Measurements from ENCODE around the gene CBL. TPM values are rescaled to one million over a fixed set of nuclear protein-coding genes. Genes with fewer than 3 reads are reported as not detected.

CBL gene
- total RNA-seq, 2 donors from 2014 or later, result 35.9 to 41.7 TPM

GRCh38 chr11:119350302-119350701 lies 144.2 kb downstream of the CBL start:
- ATAC-seq (replicated peaks), result no peak
- H3K9me3 Mint-ChIP-seq, result no peaks in the 10 kb centered on the region

GRCh38 chr11:119351232-119351631 lies 145.1 kb downstream of the CBL start:
- peaks cover 22% of the 10 kb centered on the region for H3K27me3 Mint-ChIP-seq
- no peak for ATAC-seq (replicated peaks)
- no peak overlapping the region for H3K27ac Mint-ChIP-seq
- H3K4me3 Mint-ChIP-seq, result no peak overlapping the region
- peaks cover 5% of the 10 kb centered on the region for H3K4me1 Mint-ChIP-seq
- H3K36me3 Mint-ChIP-seq (ENCODE audit: low read depth), result no peaks in the 10 kb centered on the region
- H3K9me3 Mint-ChIP-seq, result no peaks in the 10 kb centered on the region

More at GRCh38 chr11:119350302-119350701, 144.2 kb downstream of the CBL start:
- no peaks in the 10 kb centered on the region for H3K36me3 Mint-ChIP-seq (ENCODE audit: low read depth)
- peaks cover 21% of the 10 kb centered on the region for H3K27me3 Mint-ChIP-seq
- H3K4me1 Mint-ChIP-seq, result peaks cover 5% of the 10 kb centered on the region
- no peak overlapping the region for H3K27ac Mint-ChIP-seq
- no peak overlapping the region for H3K4me3 Mint-ChIP-seq

GRCh38 chr11:119352857-119353260 lies 146.7 kb downstream of the CBL start:
- no peaks in the 10 kb centered on the region for H3K36me3 Mint-ChIP-seq (ENCODE audit: low read depth)

GRCh38 chr11:119355091-119355843 lies 149.1 kb downstream of the CBL start:
- Mint-ChIP-seq H3K4me1 (peaks cover 10% of the 10 kb centered on the region), H3K4me3 (peak overlapping the region; percentile 81), H3K9me3 (no peaks in the 10 kb centered on the region), H3K36me3 (ENCODE audit: low read depth) (no peaks in the 10 kb centered on the region), H3K27me3 (peaks cover 19% of the 10 kb centered on the region), H3K27ac (no peak overlapping the region)
- ATAC-seq (replicated peaks), result no peak

More at GRCh38 chr11:119352857-119353260, 146.7 kb downstream of the CBL start:
- H3K27me3 Mint-ChIP-seq, result peaks cover 19% of the 10 kb centered on the region
- no peak overlapping the region for H3K4me3 Mint-ChIP-seq
- ATAC-seq (replicated peaks), result no peak
- no peaks in the 10 kb centered on the region for H3K9me3 Mint-ChIP-seq
- H3K4me1 Mint-ChIP-seq, result peaks cover 10% of the 10 kb centered on the region
- no peak overlapping the region for H3K27ac Mint-ChIP-seq

- peak overlapping the region; percentile 43 for H3K27ac Mint-ChIP-seq
- H3K4me3 Mint-ChIP-seq, result peak overlapping the region; percentile 81
- no peaks in the 10 kb centered on the region for H3K36me3 Mint-ChIP-seq (ENCODE audit: low read depth)
- H3K27me3 Mint-ChIP-seq, result peaks cover 14% of the 10 kb centered on the region
- H3K4me1 Mint-ChIP-seq, result peaks cover 5% of the 10 kb centered on the region
- ATAC-seq (replicated peaks), result peak; percentile 84
- H3K9me3 Mint-ChIP-seq, result no peaks in the 10 kb centered on the region
Observed at GRCh38 chr11:119356349-119357031, 150.4 kb downstream of the CBL start.

- no peaks in the 10 kb centered on the region for H3K36me3 Mint-ChIP-seq (ENCODE audit: low read depth)
- H3K27me3 Mint-ChIP-seq, result peaks cover 11% of the 10 kb centered on the region
- peak overlapping the region; percentile 81 for H3K4me3 Mint-ChIP-seq
- ATAC-seq (replicated peaks), result no peak
- no peak overlapping the region for H3K27ac Mint-ChIP-seq
- peaks cover 5% of the 10 kb centered on the region for H3K4me1 Mint-ChIP-seq
- H3K9me3 Mint-ChIP-seq, result no peaks in the 10 kb centered on the region
Observed at GRCh38 chr11:119357074-119357473, 150.9 kb downstream of the CBL start.

Other genes with a start within 250 kb of the CBL start
- under 1 TPM in 1 of 2 donors, not detected in 1; 0.98 TPM for gene FOXR1, start 234.6 kb upstream of the CBL start, total RNA-seq
- gene CENATAC, start 208.2 kb upstream of the CBL start, total RNA-seq, result 10 to 100 TPM; 38.9 to 44.8 TPM
- gene RPS25, start 188.0 kb upstream of the CBL start, total RNA-seq, result 1,000 to 10,000 TPM; 1,597 to 2,232 TPM
- 10 to 100 TPM; 75.2 to 77.6 TPM for gene TRAPPC4, start 187.6 kb upstream of the CBL start, total RNA-seq
- gene SLC37A4, start 175.5 kb upstream of the CBL start, total RNA-seq, result 10 to 100 TPM; 28.1 to 36.8 TPM
- gene HYOU1, start 149.1 kb upstream of the CBL start, total RNA-seq, result 100 to 1,000 TPM in 1 of 2 donors, 10 to 100 TPM in 1; 67.7 to 117 TPM
- 10 to 100 TPM; 31.7 to 33.7 TPM for gene VPS11, start 138.5 kb upstream of the CBL start, total RNA-seq
- 10 to 100 TPM; 15.7 to 26.3 TPM for gene HMBS, start 121.5 kb upstream of the CBL start, total RNA-seq
- 10 to 100 TPM; 57.6 to 85.7 TPM for gene DPAGT1, start 104.5 kb upstream of the CBL start, total RNA-seq
- gene C2CD2L, start 99.0 kb upstream of the CBL start, total RNA-seq, result 10 to 100 TPM; 16.5 to 26.4 TPM
- 10 to 100 TPM; 41.6 to 47.5 TPM for gene HINFP, start 84.8 kb upstream of the CBL start, total RNA-seq
- not detected for gene ABCG4, start 57.3 kb upstream of the CBL start, total RNA-seq
- 10 to 100 TPM in 1 of 2 donors, 1 to 10 TPM in 1; 9.7 to 10.3 TPM for gene NLRX1, start 37.6 kb upstream of the CBL start, total RNA-seq
- gene NHERF4, start 20.9 kb upstream of the CBL start, total RNA-seq, result under 1 TPM in 1 of 2 donors, not detected in 1; 0.19 TPM
- gene MCAM, start 110.8 kb downstream of the CBL start, total RNA-seq, result 10 to 100 TPM in 1 of 2 donors, 1 to 10 TPM in 1; 8.2 to 31.1 TPM
- 10 to 100 TPM; 23.7 to 32.6 TPM for gene RNF26, start 128.2 kb downstream of the CBL start, total RNA-seq
- gene C1QTNF5, start 134.5 kb downstream of the CBL start, total RNA-seq, result not detected
- not detected for gene MFRP, start 140.4 kb downstream of the CBL start, total RNA-seq
- 1 to 10 TPM in 1 of 2 donors, under 1 TPM in 1; 0.52 to 1.3 TPM for gene USP2, start 175.4 kb downstream of the CBL start, total RNA-seq
- 1 to 10 TPM; 1.1 to 4.7 TPM for gene THY1, start 216.8 kb downstream of the CBL start, total RNA-seq